IPS-NIHi7 (cell line): ENCODE results near the gene TSPAN33.
A peak's percentile ranks its signal among the peaks of the same experiment; 100 is the strongest.
"Not testable (repeated sequence)": the region's sequence is repeated elsewhere in the genome, so short reads cannot be mapped to it uniquely, and the experiment has no call there.

Experiments used
- DNase-seq: peaks from one replicate; pipeline ENCODE4 v3.0.0; 2012; ENCODE audit warnings: mixed read lengths; ENCODE audit errors: extremely low spot score

Gene TSPAN33

DNA sequence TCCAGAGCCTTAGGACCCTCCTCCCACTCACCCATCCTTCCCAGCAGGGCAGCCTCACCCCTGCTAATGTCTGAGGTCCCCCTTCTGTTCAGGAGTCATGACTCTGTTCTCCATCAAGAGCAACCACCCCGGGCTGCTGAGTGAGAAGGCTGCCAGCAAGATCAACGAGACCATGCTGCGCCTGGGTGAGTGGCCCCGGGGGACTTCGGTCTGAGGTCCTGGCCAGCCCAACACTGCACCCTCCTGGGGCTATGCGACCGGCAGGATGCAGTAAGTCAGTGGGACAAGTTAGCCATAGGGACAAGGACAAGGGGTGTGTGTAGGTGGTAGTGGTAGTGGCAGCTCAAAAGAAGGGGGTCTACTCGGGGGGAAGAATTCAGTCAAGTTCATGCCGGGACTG lies 64.2 kb downstream of the TSPAN33 start:
- no peak for DNase-seq

DNA sequence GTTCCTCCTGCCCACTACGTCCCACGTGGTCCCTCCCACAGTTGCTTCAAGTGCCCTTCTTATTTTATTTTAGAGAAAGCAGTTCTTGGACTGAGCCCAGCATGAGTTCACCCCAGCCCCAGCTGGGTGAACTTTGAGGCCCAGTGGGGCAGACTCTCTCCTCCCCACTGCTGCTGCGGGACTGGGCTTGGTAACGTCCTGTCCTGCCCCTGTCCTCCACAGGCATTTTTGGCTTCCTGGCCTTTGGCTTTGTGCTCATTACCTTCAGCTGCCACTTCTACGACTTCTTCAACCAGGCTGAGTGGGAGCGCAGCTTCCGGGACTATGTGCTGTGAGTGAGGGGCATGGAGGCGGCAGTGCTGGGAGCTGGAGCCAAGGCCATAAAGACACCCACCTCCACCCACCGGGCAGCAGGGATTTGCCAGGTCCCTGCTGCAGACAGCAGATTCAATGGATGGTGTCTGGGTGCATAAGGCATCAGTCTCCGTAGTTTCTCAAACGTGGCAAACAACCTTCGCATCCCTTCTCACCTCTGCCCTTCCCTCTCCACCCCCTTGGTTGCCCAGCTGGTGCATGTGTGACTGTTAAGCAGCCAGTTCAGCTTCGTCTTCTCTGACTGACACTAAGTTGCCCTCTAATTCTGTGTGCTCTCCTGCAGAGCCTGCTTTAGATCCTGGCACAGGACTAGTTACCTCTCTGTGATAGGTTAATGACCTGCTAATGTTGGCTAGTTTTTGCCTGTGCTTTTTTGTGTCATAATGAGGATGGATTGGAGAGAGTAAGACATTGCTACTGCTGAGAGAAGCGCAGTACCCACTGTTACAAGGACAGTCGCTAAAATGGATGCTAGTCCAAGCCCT lies 64.8 kb downstream of the TSPAN33 start:
- no peak for DNase-seq

DNA sequence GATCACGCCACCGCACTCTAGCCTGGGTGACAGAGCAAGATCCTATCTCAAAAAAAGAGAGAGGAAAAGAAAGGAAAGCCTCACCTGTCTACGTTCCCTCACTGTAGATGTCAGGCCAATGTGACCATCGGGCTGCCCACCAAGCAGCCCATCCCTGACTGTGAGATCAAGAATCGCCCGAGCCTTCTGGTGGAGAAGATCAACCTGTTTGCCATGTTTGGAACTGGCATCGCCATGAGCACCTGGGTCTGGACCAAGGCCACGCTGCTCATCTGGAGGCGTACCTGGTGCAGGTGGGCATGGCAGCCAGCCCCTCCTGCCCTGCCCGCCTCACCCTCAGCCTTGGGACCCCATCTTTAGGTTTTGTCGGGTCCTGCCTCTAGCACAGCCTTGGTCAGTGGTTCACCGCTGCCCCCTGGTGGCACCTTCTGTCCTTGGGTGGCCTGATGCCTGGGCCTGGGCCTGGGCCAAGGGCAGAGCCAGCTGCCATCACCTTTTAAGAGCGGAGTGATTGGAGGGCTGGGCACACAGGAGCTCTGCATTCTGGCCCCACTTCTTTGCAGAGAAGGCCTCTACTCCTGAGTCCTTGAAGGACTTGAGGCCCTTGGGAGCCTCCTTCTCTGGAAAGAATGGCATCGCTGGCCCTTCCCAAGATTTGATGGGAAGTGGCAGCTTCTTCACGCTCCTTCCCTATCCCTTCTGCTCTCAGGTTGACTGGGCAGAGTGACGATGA lies 65.9 kb downstream of the TSPAN33 start:
- peak; percentile 87 for DNase-seq

DNA sequence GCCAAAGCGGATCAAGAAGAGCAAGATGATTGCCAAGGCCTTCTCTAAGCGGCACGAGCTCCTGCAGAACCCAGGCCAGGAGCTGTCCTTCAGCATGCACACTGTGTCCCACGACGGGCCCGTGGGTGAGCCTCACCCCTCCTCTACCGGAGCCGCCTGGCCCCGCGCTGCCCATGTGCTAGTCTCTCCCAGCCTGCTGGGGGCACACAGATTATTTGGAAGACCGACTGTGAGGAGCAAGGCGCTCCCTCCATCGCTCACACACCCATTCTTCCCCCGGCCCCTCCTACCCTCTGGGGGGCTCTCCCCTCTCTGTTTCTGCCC lies 66.4 kb downstream of the TSPAN33 start:
- DNase-seq, result no peak

DNA sequence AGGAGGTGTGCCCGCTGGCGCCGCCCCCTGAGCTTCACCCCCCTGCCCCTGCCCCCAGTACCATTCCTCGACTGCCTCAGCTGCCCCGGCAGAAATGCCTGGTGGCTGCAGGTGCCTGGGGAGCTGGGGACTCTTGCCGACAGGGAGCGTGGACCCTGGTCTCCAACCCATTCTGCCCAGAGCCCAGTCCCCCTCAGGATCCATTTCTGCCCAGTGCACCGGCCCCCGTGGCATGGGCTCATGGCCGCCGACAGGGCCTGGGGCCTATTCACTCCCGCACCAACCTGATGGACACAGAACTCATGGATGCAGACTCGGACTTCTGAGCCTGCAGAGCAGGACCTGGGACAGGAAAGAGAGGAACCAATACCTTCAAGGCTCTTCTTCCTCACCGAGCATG lies 67.6 kb downstream of the TSPAN33 start:
- DNase-seq, result no peak

DNA sequence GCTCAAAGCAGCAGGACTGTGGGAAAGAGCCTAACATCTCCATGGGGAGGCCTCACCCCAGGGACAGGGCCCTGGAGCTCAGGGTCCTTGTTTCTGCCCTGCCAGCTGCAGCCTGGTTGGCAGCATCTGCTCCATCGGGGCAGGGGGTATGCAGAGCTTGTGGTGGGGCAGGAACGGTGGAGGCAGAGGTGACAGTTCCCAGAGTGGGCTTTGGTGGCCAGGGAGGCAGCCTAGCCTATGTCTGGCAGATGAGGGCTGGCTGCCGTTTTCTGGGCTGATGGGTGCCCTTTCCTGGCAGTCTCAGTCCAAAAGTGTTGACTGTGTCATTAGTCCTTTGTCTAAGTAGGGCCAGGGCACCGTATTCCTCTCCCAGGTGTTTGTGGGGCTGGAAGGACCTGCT lies 68.1 kb downstream of the TSPAN33 start:
- no peak for DNase-seq

DNA sequence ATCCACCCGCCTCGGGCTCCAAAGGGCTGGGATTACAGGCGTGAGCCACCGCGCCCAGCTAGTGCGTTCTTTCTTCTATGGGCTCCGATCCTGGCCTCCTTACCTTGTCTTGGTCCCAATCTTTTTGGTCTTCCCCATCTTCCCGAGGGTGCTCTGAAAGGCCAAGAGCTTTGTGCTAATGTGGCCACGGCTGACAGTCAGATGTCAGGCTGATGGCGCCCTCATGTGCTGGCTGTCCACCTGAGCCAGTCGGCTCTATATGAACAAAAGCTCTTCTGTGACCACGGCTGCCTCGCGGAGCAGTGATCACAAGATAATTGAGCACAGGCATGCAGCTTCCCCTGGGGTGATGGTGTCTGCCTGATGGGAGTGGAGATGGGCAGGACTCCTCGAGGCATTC lies 69.3 kb downstream of the TSPAN33 start:
- peak; percentile 66 for DNase-seq

DNA sequence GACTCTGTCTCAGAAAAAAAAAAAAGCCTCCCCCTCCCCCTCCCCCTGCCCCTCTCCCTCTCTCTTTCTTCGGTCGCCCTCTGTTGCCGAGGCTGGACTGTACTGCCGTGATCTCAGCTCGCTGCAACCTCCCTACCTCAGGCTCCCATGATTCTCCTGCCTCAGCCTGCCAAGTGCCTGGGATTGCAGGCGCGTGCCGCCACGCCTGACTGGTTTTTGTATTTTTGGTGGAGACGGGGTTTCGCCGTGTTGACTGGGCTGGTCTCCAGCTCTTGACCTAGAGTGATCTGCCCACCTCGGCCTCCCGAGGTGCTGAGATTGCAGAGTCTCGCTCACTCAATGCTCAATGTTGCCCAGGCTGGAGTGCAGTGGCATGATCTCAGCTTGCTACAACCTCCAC lies 71.2 kb downstream of the TSPAN33 start:
- DNase-seq, result not testable (repeated sequence)

DNA sequence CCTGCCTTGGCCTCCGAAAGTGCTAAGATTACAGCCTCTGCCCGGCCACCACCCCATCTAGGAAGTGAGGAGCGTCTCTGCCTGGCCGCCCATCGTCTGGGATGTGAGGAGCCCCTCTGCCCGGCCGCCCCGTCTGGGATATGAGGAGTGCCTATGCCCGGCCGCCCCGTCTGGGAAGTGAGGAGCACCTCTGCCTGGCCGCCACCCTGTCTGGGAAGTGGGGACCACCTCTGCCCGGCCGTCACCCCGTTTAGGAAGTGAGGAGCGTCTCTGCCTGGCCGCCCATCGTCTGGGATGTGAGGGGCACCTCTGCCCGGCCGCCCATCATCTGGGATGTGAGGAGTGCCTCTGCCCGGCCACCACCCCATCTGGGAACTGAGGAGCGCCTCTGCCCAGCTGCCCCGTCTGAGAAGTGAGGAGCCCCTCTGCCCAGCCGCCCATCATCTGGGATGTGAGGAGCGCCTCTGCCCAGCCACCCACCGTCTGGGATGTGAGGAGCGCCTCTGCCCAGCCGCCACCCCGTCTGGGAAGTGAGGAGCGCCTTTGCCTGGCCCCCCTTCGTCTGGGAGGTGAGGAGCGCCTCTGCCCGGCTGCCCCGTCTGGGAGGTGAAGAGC lies 71.7 kb downstream of the TSPAN33 start:
- not testable (repeated sequence) for DNase-seq

DNA sequence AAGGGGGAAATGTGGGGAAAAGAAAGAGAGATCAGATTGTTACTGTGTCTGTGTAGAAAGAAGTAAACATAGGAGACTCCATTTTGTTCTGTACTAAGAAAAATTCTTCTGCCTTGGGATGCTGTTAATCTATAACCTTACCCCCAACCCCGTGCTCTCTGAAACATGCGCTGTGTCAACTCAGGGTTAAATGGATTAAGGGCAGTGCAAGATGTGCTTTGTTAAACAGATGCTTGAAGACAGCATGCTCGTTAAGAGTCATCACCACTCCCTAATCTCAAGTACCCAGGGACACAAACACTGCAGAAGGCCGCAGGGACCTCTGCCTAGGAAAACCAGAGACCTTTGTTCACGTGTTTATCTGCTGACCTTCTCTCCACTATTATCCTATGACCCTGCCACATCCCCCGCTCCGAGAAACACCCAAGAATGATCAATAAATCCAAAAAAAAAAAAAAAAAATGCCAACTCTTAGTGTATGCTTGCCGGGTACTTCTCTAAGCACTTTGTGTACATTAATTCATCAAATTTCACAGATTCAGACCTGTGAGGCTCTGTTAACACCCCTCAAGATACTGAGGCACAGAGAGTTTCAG lies 72.4 kb downstream of the TSPAN33 start:
- not testable (repeated sequence) for DNase-seq

DNA sequence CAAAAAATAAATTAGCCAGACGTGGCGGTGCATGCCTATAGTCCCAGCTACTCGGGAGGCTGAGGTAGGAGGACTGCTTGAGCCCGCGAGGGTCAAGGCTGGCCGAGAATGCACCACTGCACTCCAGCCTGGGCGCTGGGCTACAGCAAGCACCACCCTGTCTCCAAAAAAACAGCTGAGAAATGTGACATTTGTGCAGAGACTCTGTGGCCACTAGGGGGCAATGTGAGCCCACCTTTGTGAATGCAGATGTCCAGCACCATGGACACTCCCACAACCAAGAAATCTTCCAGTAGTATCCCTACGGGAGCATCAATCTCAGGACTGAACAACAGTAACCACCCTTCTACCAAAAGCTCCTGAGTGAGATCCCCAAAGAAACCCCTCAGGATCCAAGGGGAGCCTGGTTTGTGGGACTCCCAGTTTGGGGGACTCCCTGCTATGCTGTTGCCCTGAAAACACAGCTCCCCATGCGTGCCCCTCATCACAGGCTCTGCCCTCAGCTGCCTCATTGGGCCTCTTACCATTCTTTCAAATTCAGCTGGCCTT lies 74.1 kb downstream of the TSPAN33 start:
- DNase-seq, result peak; percentile 85

DNA sequence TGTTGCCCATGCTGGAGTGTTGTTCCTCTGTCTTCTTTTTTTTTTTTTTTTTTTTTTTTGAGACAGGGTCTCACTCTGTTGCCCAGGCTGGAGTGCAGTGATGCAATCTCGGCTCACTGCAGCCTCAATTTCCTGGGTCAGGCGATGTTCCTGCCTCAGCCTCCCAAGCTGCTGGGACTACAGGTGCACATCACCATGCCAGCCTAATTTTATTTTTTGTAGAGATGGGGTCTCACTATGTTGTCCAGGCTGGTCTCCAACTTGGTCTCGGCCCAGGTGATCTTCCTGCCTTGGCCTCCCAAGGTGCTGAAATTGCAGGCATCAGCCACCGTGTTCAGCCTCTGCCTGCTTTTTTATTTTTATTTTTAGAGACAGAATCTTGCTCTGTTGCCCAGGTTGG lies 74.7 kb downstream of the TSPAN33 start:
- DNase-seq, result not testable (repeated sequence)
